GM20431 (cell line): ENCODE data around the gene RNF186.

Experiments used
- in situ Hi-C: fragments of 300-500 bp; cut with MseI, MboI; formaldehyde crosslinking; loops from one replicate; pipeline ENCODE4 v1.15.0; 2020; ENCODE audit warnings: low sequenced_read_pairs; ENCODE audit not compliant: unreplicated experiment

RNF186 gene

GRCh38 chr1:19769211-19769932 is 45.7 kb downstream of the RNF186 start:
- in situ Hi-C loops, result no loop called here

GRCh38 chr1:19768353-19769210 is 46.5 kb downstream of the RNF186 start:
- in situ Hi-C loops, result no loop called here

- in situ Hi-C loops, result no loop called here
Measured at GRCh38 chr1:19765623-19766022, 49.5 kb downstream of the RNF186 start.

GRCh38 chr1:19764848-19765247 is 50.2 kb downstream of the RNF186 start:
- in situ Hi-C loops, result no loop called here
